IPS-15b (cell line): ENCODE results near the gene TMEM130.

Experiments
- H3K27me3 ChIP-seq: one replicate; pipeline ENCODE4 v1.6.1; 2013; ENCODE audit warnings: low read length; ENCODE audit not compliant: control insufficient read depth, insufficient read depth
- H3K36me3 ChIP-seq: one replicate; pipeline ENCODE4 v1.6.1; 2013; ENCODE audit warnings: low read length; ENCODE audit not compliant: control insufficient read depth, insufficient read depth
- H3K4me1 ChIP-seq: one replicate; pipeline ENCODE4 v1.6.1; 2013; ENCODE audit warnings: mild to moderate bottlenecking, low read length; ENCODE audit not compliant: control insufficient read depth, insufficient read depth
- H3K4me3 ChIP-seq: one replicate; pipeline ENCODE4 v1.5.1; 2013; ENCODE audit warnings: low read depth, low read length
- H3K9ac ChIP-seq: one replicate; pipeline ENCODE4 v1.6.1; 2013; ENCODE audit warnings: low read depth, mild to moderate bottlenecking, low read length
- H3K9me3 ChIP-seq: one replicate; pipeline ENCODE4 v1.6.1; 2013; ENCODE audit warnings: mild to moderate bottlenecking, low read length; ENCODE audit not compliant: control insufficient read depth, insufficient read depth

TMEM130 gene

GRCh38 chr7:98837630-98837972 lies 32.2 kb downstream of the TMEM130 start:
- Histone ChIP-seq H3K9ac (no peak overlapping the region), H3K4me1 (no peaks in the 10 kb centered on the region), H3K27me3 (no peaks in the 10 kb centered on the region), H3K4me3 (no peak overlapping the region), H3K36me3 (no peaks in the 10 kb centered on the region), H3K9me3 (no peaks in the 10 kb centered on the region)

- no peaks in the 10 kb centered on the region for H3K36me3 ChIP-seq
- H3K9ac ChIP-seq, result no peak overlapping the region
- H3K27me3 ChIP-seq, result no peaks in the 10 kb centered on the region
- no peak overlapping the region for H3K4me3 ChIP-seq
- H3K4me1 ChIP-seq, result no peaks in the 10 kb centered on the region
- no peaks in the 10 kb centered on the region for H3K9me3 ChIP-seq
Observed at GRCh38 chr7:98836811-98837629, 32.8 kb downstream of the TMEM130 start.

- H3K27me3 ChIP-seq, result no peaks in the 10 kb centered on the region
- H3K36me3 ChIP-seq, result no peaks in the 10 kb centered on the region
Observed at GRCh38 chr7:98834949-98835348, 34.9 kb downstream of the TMEM130 start.

GRCh38 chr7:98833022-98833421 lies 36.8 kb downstream of the TMEM130 start:
- Histone ChIP-seq H3K9ac (no peak overlapping the region), H3K9me3 (no peaks in the 10 kb centered on the region), H3K27me3 (no peaks in the 10 kb centered on the region), H3K36me3 (no peaks in the 10 kb centered on the region), H3K4me3 (no peak overlapping the region), H3K4me1 (no peaks in the 10 kb centered on the region)

More at GRCh38 chr7:98834949-98835348, 34.9 kb downstream of the TMEM130 start:
- no peak overlapping the region for H3K9ac ChIP-seq
- no peak overlapping the region for H3K4me3 ChIP-seq
- H3K4me1 ChIP-seq, result no peaks in the 10 kb centered on the region
- H3K9me3 ChIP-seq, result no peaks in the 10 kb centered on the region

GRCh38 chr7:98831641-98832221 lies 38.1 kb downstream of the TMEM130 start:
- no peaks in the 10 kb centered on the region for H3K36me3 ChIP-seq
- no peaks in the 10 kb centered on the region for H3K9me3 ChIP-seq
- no peaks in the 10 kb centered on the region for H3K27me3 ChIP-seq
- no peak overlapping the region for H3K4me3 ChIP-seq
- peaks cover 2% of the 10 kb centered on the region for H3K4me1 ChIP-seq
- no peak overlapping the region for H3K9ac ChIP-seq

GRCh38 chr7:98830972-98831548 lies 38.8 kb downstream of the TMEM130 start:
- Histone ChIP-seq H3K9me3 (no peaks in the 10 kb centered on the region), H3K4me1 (peaks cover 5% of the 10 kb centered on the region), H3K36me3 (no peaks in the 10 kb centered on the region), H3K27me3 (no peaks in the 10 kb centered on the region), H3K4me3 (no peak overlapping the region), H3K9ac (no peak overlapping the region)

- no peak overlapping the region for H3K4me3 ChIP-seq
- H3K4me1 ChIP-seq, result peaks cover 5% of the 10 kb centered on the region
- no peak overlapping the region for H3K9ac ChIP-seq
- no peaks in the 10 kb centered on the region for H3K27me3 ChIP-seq
- H3K36me3 ChIP-seq, result no peaks in the 10 kb centered on the region
- no peaks in the 10 kb centered on the region for H3K9me3 ChIP-seq
Observed at GRCh38 chr7:98828368-98828767, 41.4 kb downstream of the TMEM130 start.

- no peaks in the 10 kb centered on the region for H3K36me3 ChIP-seq
- H3K9ac ChIP-seq, result no peak overlapping the region
- no peaks in the 10 kb centered on the region for H3K27me3 ChIP-seq
- H3K4me3 ChIP-seq, result no peak overlapping the region
- no peaks in the 10 kb centered on the region for H3K9me3 ChIP-seq
- peaks cover 9% of the 10 kb centered on the region for H3K4me1 ChIP-seq
Observed at GRCh38 chr7:98827258-98827657, 42.6 kb downstream of the TMEM130 start.

- Histone ChIP-seq H3K4me3 (no peak overlapping the region), H3K9me3 (no peaks in the 10 kb centered on the region), H3K36me3 (no peaks in the 10 kb centered on the region), H3K4me1 (peaks cover 9% of the 10 kb centered on the region), H3K9ac (no peak overlapping the region), H3K27me3 (no peaks in the 10 kb centered on the region)
Observed at GRCh38 chr7:98826811-98827231, 43.0 kb downstream of the TMEM130 start.

GRCh38 chr7:98826387-98826786 lies 43.4 kb downstream of the TMEM130 start:
- no peaks in the 10 kb centered on the region for H3K9me3 ChIP-seq
- no peak overlapping the region for H3K9ac ChIP-seq

GRCh38 chr7:98823226-98823625 lies 46.6 kb downstream of the TMEM130 start:
- Histone ChIP-seq H3K4me3 (no peak overlapping the region), H3K36me3 (no peaks in the 10 kb centered on the region), H3K9ac (no peak overlapping the region), H3K27me3 (no peaks in the 10 kb centered on the region), H3K9me3 (no peaks in the 10 kb centered on the region), H3K4me1 (peaks cover 13% of the 10 kb centered on the region)

More at GRCh38 chr7:98826387-98826786, 43.4 kb downstream of the TMEM130 start:
- Histone ChIP-seq H3K4me1 (peaks cover 9% of the 10 kb centered on the region), H3K36me3 (no peaks in the 10 kb centered on the region), H3K4me3 (no peak overlapping the region), H3K27me3 (no peaks in the 10 kb centered on the region)

- no peaks in the 10 kb centered on the region for H3K9me3 ChIP-seq
- H3K9ac ChIP-seq, result no peak overlapping the region
- no peaks in the 10 kb centered on the region for H3K27me3 ChIP-seq
- H3K4me3 ChIP-seq, result no peak overlapping the region
- no peaks in the 10 kb centered on the region for H3K36me3 ChIP-seq
- peaks cover 8% of the 10 kb centered on the region for H3K4me1 ChIP-seq
Observed at GRCh38 chr7:98821348-98821747, 48.5 kb downstream of the TMEM130 start.
